Karpas-422 (cell line): ENCODE measurements around the gene ITGA11. TPM values are rescaled to one million over a fixed set of nuclear protein-coding genes. Genes with fewer than 3 reads are reported as not detected.

Experiments
- DNase-seq: peaks from one replicate; pipeline ENCODE4 v3.0.0-alpha.2; 2015
- H2AFZ ChIP-seq: fragments of 200-600 bp; sonication (generic); 2 replicates; pipeline ENCODE4 v1.6.1; 2014; ENCODE audit warnings: antibody characterized with exemption, low read length, mixed read lengths
- H3K27ac ChIP-seq: fragments of 200-600 bp; sonication (generic); 2 replicates; pipeline ENCODE4 v1.5.1; 2014; ENCODE audit warnings: mild to moderate bottlenecking, low read length, moderate library complexity
- H3K27me3 ChIP-seq: fragments of 200-600 bp; sonication (generic); 2 replicates; pipeline ENCODE4 v1.6.1; 2014; ENCODE audit warnings: low read length, mixed read lengths
- H3K36me3 ChIP-seq: fragments of 200-600 bp; sonication (generic); 2 replicates; pipeline ENCODE4 v1.6.1; 2014; ENCODE audit warnings: low read length, mixed read lengths; ENCODE audit not compliant: insufficient read depth
- H3K4me1 ChIP-seq: fragments of 200-600 bp; sonication (generic); 2 replicates; pipeline ENCODE4 v1.6.1; 2014; ENCODE audit warnings: mild to moderate bottlenecking, low read length, mixed read lengths
- H3K4me2 ChIP-seq: fragments of 200-600 bp; sonication (generic); 2 replicates; pipeline ENCODE4 v1.6.1; 2014; ENCODE audit warnings: low read length, low read depth, mild to moderate bottlenecking; ENCODE audit not compliant: poor library complexity, severe bottlenecking
- H3K4me3 ChIP-seq: fragments of 200-600 bp; sonication (generic); 2 replicates; pipeline ENCODE4 v1.5.1; 2014; ENCODE audit warnings: mild to moderate bottlenecking, antibody characterized with exemption, low read length, mixed read lengths
- H3K79me2 ChIP-seq: fragments of 200-600 bp; sonication (generic); 2 replicates; pipeline ENCODE4 v1.6.1; 2014; ENCODE audit warnings: mild to moderate bottlenecking, low read length, mixed read lengths
- H3K9ac ChIP-seq: fragments of 200-600 bp; sonication (generic); 2 replicates; pipeline ENCODE4 v1.6.0; 2014; ENCODE audit warnings: low read length
- H3K9me2 ChIP-seq: fragments of 200-600 bp; sonication (generic), shearing (Covaris generic); replicated peaks from 2 replicates; pipeline ENCODE4 v1.6.0; 2014; ENCODE audit warnings: mild to moderate bottlenecking, low read length, moderate library complexity; ENCODE audit not compliant: insufficient read depth
- H3K9me3 ChIP-seq: fragments of 300-700, 200-600 bp; sonication (generic); 2 replicates; pipeline ENCODE4 v1.6.1; 2014; ENCODE audit warnings: low read length, mixed read lengths
- H4K20me1 ChIP-seq: fragments of 200-600 bp; sonication (generic); 2 replicates; pipeline ENCODE4 v1.6.1; 2014; ENCODE audit warnings: mild to moderate bottlenecking, antibody characterized with exemption, low read length, low read depth; ENCODE audit not compliant: insufficient read depth
- total RNA-seq: library from RNA; depleted of rRNA; stranded (reverse); fragments of >200 nt; shearing (Covaris generic); gene quantifications from 2 replicates; pipeline ENCODE4 v1.2.3, GENCODE V29; 2014; ENCODE audit warnings: low replicate concordance

The ITGA11 gene
- total RNA-seq, 1 experiment from 2014 or later: not detected

GRCh38 chr15:68261980-68262379 is 170.0 kb downstream of the ITGA11 start:
- Histone ChIP-seq H3K4me1 (peaks cover 5% of the 10 kb centered on the region), H3K27me3 (no peaks in the 10 kb centered on the region), H3K4me3 (no peak overlapping the region), H3K36me3 (no peaks in the 10 kb centered on the region), H3K79me2 (no peaks in the 10 kb centered on the region), H3K9ac (no peak overlapping the region), H3K27ac (no peak overlapping the region), H3K9me3 (no peaks in the 10 kb centered on the region), H4K20me1 (no peaks in the 10 kb centered on the region), H3K9me2 (no peaks in the 10 kb centered on the region), H2AFZ (no peak overlapping the region), H3K4me2 (no peak overlapping the region)
- DNase-seq: no peak

GRCh38 chr15:68261241-68261640 is 170.7 kb downstream of the ITGA11 start:
- Histone ChIP-seq H3K4me3 (no peak overlapping the region), H4K20me1 (no peaks in the 10 kb centered on the region)

GRCh38 chr15:68259883-68260282 is 172.1 kb downstream of the ITGA11 start:
- no peaks in the 10 kb centered on the region for H4K20me1 ChIP-seq
- no peaks in the 10 kb centered on the region for H3K27me3 ChIP-seq
- H3K4me3 ChIP-seq: no peak overlapping the region
- no peak overlapping the region for H3K4me2 ChIP-seq
- no peaks in the 10 kb centered on the region for H3K36me3 ChIP-seq
- no peak overlapping the region for H2AFZ ChIP-seq
- no peaks in the 10 kb centered on the region for H3K9me2 ChIP-seq
- H3K79me2 ChIP-seq: no peaks in the 10 kb centered on the region
- no peak overlapping the region for H3K9ac ChIP-seq
- peaks cover 11% of the 10 kb centered on the region for H3K4me1 ChIP-seq
- no peak for DNase-seq
- H3K9me3 ChIP-seq: no peaks in the 10 kb centered on the region
- no peak overlapping the region for H3K27ac ChIP-seq

More at GRCh38 chr15:68261241-68261640, 170.7 kb downstream of the ITGA11 start:
- Histone ChIP-seq H3K9me3 (no peaks in the 10 kb centered on the region), H3K27ac (no peak overlapping the region), H3K4me2 (no peak overlapping the region), H3K27me3 (no peaks in the 10 kb centered on the region), H3K9ac (no peak overlapping the region), H3K4me1 (peaks cover 11% of the 10 kb centered on the region), H3K36me3 (no peaks in the 10 kb centered on the region), H3K79me2 (no peaks in the 10 kb centered on the region), H3K9me2 (no peaks in the 10 kb centered on the region), H2AFZ (no peak overlapping the region)
- no peak for DNase-seq

- H4K20me1 ChIP-seq: no peaks in the 10 kb centered on the region
- H3K36me3 ChIP-seq: no peaks in the 10 kb centered on the region
- H3K27me3 ChIP-seq: no peaks in the 10 kb centered on the region
- no peak overlapping the region for H2AFZ ChIP-seq
- DNase-seq: no peak
- H3K27ac ChIP-seq: no peak overlapping the region
- no peak overlapping the region for H3K4me2 ChIP-seq
- no peaks in the 10 kb centered on the region for H3K79me2 ChIP-seq
- H3K4me1 ChIP-seq: peaks cover 11% of the 10 kb centered on the region
- no peaks in the 10 kb centered on the region for H3K9me3 ChIP-seq
- no peak overlapping the region for H3K4me3 ChIP-seq
- no peaks in the 10 kb centered on the region for H3K9me2 ChIP-seq
- no peak overlapping the region for H3K9ac ChIP-seq
These were observed 173.3 kb downstream of the ITGA11 start for GRCh38 chr15:68258692-68259091.

- Histone ChIP-seq H3K9ac (peak overlapping the region; percentile 48; the same call in 1 of the 2 replicates), H3K9me2 (no peaks in the 10 kb centered on the region), H3K27me3 (no peaks in the 10 kb centered on the region), H3K27ac (no peak overlapping the region), H2AFZ (no peak overlapping the region), H3K9me3 (no peaks in the 10 kb centered on the region), H3K79me2 (no peaks in the 10 kb centered on the region), H3K4me2 (peak overlapping the region; percentile 67), H3K4me3 (peak overlapping the region; percentile 59), H4K20me1 (no peaks in the 10 kb centered on the region), H3K4me1 (peaks cover 15% of the 10 kb centered on the region), H3K36me3 (no peaks in the 10 kb centered on the region)
- peak; percentile 69 for DNase-seq
These were observed 175.1 kb downstream of the ITGA11 start for GRCh38 chr15:68256675-68257450.

- Histone ChIP-seq H3K4me1 (peaks cover 23% of the 10 kb centered on the region), H3K27me3 (no peaks in the 10 kb centered on the region), H4K20me1 (no peaks in the 10 kb centered on the region), H3K9me3 (no peaks in the 10 kb centered on the region), H3K4me3 (no peak overlapping the region), H3K79me2 (no peaks in the 10 kb centered on the region), H3K9me2 (no peaks in the 10 kb centered on the region), H3K9ac (no peak overlapping the region), H3K36me3 (no peaks in the 10 kb centered on the region), H3K4me2 (no peak overlapping the region), H3K27ac (no peak overlapping the region), H2AFZ (no peak overlapping the region)
- DNase-seq: peak; percentile 90
These were observed 178.9 kb downstream of the ITGA11 start for GRCh38 chr15:68252925-68253534.

- no peaks in the 10 kb centered on the region for H4K20me1 ChIP-seq
- H3K36me3 ChIP-seq: no peaks in the 10 kb centered on the region
- H3K9me2 ChIP-seq: no peaks in the 10 kb centered on the region
- no peak for DNase-seq
- no peak overlapping the region for H3K4me2 ChIP-seq
- H3K27me3 ChIP-seq: no peaks in the 10 kb centered on the region
- H3K27ac ChIP-seq: no peak overlapping the region
- no peak overlapping the region for H2AFZ ChIP-seq
- H3K9me3 ChIP-seq: no peaks in the 10 kb centered on the region
- peaks cover 11% of the 10 kb centered on the region for H3K4me1 ChIP-seq
- H3K4me3 ChIP-seq: no peak overlapping the region
- no peak overlapping the region for H3K9ac ChIP-seq
- H3K79me2 ChIP-seq: no peaks in the 10 kb centered on the region
These were observed 182.8 kb downstream of the ITGA11 start for GRCh38 chr15:68249058-68249713.
